ENCODE measurements around the gene CCDC110.

CCDC110 gene

DNA sequence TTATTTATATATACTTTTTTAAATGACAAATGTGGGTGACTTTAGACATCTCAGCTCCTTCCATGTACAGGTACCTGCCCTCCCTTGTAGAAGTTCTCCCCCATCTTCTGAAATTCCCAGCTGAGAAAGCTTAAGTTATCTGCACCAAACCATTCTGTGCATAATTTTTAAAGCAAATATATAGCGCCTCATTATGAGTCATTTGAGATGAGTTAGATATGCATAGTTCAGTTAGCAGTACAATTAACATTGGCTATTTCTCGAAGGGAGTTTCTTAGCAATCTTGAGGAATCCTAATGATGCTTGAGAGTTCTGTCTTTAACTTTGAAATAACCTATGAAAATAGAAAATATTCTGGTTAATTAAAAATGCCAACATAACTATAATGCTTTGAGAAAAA lies 26.3 kb downstream of the CCDC110 start:
- Histone ChIP-seq H3K4me3 (ENCODE audit: low read length) (no peak overlapping the region), H3K9ac (ENCODE audit: low read length) (no peak overlapping the region), H3K79me2 (ENCODE audit: low read length) (no peaks in the 10 kb centered on the region), H3F3A (ENCODE audit: insufficient read depth, low read length) (no peaks in the 10 kb centered on the region), H3K27me3 (replicated peaks; ENCODE audit: insufficient read depth, low read length) (no peaks in the 10 kb centered on the region), H3K9me3 (replicated peaks; ENCODE audit: insufficient read depth, low read length) (no peaks in the 10 kb centered on the region), H2AFZ (ENCODE audit: low read length) (no peak overlapping the region), H3K4me2 (ENCODE audit: low read depth, low read length) (no peak overlapping the region), H4K20me1 (ENCODE audit: insufficient read depth, low read length) (no peaks in the 10 kb centered on the region), H3K4me1 (ENCODE audit: low read length) (no peaks in the 10 kb centered on the region), H3K27ac (ENCODE audit: low read length) (no peak overlapping the region), H3K9me2 (replicated peaks; ENCODE audit: insufficient read depth, low read length) (no peaks in the 10 kb centered on the region), H3K36me3 (replicated peaks; ENCODE audit: insufficient read depth, low read length) (no peaks in the 10 kb centered on the region)
- DNase-seq, result no peak
- no peak for TF ChIP-seq EZH2 (optimal IDR thresholded peaks at IDR 0.05; ENCODE audit: low read depth, low read length)

GRCh38 chr4:185441479-185441878 lies 30.1 kb downstream of the CCDC110 start:
- no peaks in the 10 kb centered on the region for H3K4me1 ChIP-seq (ENCODE audit: low read length)
- H3K9ac ChIP-seq (ENCODE audit: low read length), result no peak overlapping the region
- H3K27ac ChIP-seq (ENCODE audit: low read length), result no peak overlapping the region
- H3K27me3 ChIP-seq (replicated peaks; ENCODE audit: insufficient read depth, low read length), result no peaks in the 10 kb centered on the region
- H3K4me2 ChIP-seq (ENCODE audit: low read depth, low read length), result no peak overlapping the region
- TF ChIP-seq EZH2 (optimal IDR thresholded peaks at IDR 0.05; ENCODE audit: low read depth, low read length) (no peak), EZH2phosphoT487 (IDR thresholded peaks at IDR 0.05; ENCODE audit: low read length) (no peak), CTCF (IDR thresholded peaks at IDR 0.05; ENCODE audit: low read length) (no peak)
- H3K9me2 ChIP-seq (replicated peaks; ENCODE audit: insufficient read depth, low read length), result no peaks in the 10 kb centered on the region
- DNase-seq, result no peak
- H4K20me1 ChIP-seq (ENCODE audit: insufficient read depth, low read length), result no peaks in the 10 kb centered on the region
- H3K36me3 ChIP-seq (replicated peaks; ENCODE audit: insufficient read depth, low read length), result no peaks in the 10 kb centered on the region
- H3F3A ChIP-seq (ENCODE audit: insufficient read depth, low read length), result no peaks in the 10 kb centered on the region
- H2AFZ ChIP-seq (ENCODE audit: low read length), result no peak overlapping the region
- no peak overlapping the region for H3K4me3 ChIP-seq (ENCODE audit: low read length)
- no peaks in the 10 kb centered on the region for H3K79me2 ChIP-seq (ENCODE audit: low read length)
- no peaks in the 10 kb centered on the region for H3K9me3 ChIP-seq (replicated peaks; ENCODE audit: insufficient read depth, low read length)

GRCh38 chr4:185437809-185438208 lies 33.7 kb downstream of the CCDC110 start:
- Histone ChIP-seq H3K4me3 (ENCODE audit: low read length) (no peak overlapping the region), H3K27me3 (replicated peaks; ENCODE audit: insufficient read depth, low read length) (no peaks in the 10 kb centered on the region), H3K4me2 (ENCODE audit: low read depth, low read length) (no peak overlapping the region), H3K9me2 (replicated peaks; ENCODE audit: insufficient read depth, low read length) (no peaks in the 10 kb centered on the region), H3K27ac (ENCODE audit: low read length) (no peak overlapping the region), H3K4me1 (ENCODE audit: low read length) (no peaks in the 10 kb centered on the region), H3F3A (ENCODE audit: insufficient read depth, low read length) (no peaks in the 10 kb centered on the region), H2AFZ (ENCODE audit: low read length) (no peak overlapping the region), H4K20me1 (ENCODE audit: insufficient read depth, low read length) (no peaks in the 10 kb centered on the region), H3K79me2 (ENCODE audit: low read length) (no peaks in the 10 kb centered on the region), H3K36me3 (replicated peaks; ENCODE audit: insufficient read depth, low read length) (no peaks in the 10 kb centered on the region), H3K9ac (ENCODE audit: low read length) (no peak overlapping the region), H3K9me3 (replicated peaks; ENCODE audit: insufficient read depth, low read length) (no peaks in the 10 kb centered on the region)
- DNase-seq, result no peak
- TF ChIP-seq EZH2 (optimal IDR thresholded peaks at IDR 0.05; ENCODE audit: low read depth, low read length), result no peak
- TF ChIP-seq EZH2phosphoT487 (IDR thresholded peaks at IDR 0.05; ENCODE audit: low read length), result no peak
- no peak for TF ChIP-seq CTCF (IDR thresholded peaks at IDR 0.05; ENCODE audit: low read length)

DNA sequence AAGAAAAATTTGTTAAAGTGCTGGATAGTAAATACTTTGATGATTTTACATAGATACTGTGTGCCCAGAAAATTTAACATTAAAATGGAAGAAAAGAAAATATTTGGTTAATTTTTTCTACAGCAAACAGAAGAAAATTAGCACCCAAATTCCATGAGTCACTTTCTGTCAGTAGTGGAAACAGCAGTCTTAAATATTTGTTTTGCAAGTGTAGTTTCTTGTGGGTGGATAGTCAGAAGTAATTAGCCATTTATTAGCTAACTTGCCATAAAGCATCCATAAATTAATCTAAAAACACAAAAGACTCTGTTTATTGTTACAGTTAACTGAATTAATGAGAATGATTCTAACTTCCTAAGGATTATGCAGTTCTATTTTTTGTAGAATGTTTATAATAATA lies 36.1 kb downstream of the CCDC110 start:
- Histone ChIP-seq H3K36me3 (replicated peaks; ENCODE audit: insufficient read depth, low read length) (no peaks in the 10 kb centered on the region), H3K9ac (ENCODE audit: low read length) (no peak overlapping the region), H3K9me3 (replicated peaks; ENCODE audit: insufficient read depth, low read length) (no peaks in the 10 kb centered on the region), H3F3A (ENCODE audit: insufficient read depth, low read length) (no peaks in the 10 kb centered on the region), H3K4me1 (ENCODE audit: low read length) (no peaks in the 10 kb centered on the region), H3K79me2 (ENCODE audit: low read length) (no peaks in the 10 kb centered on the region), H3K9me2 (replicated peaks; ENCODE audit: insufficient read depth, low read length) (no peaks in the 10 kb centered on the region), H2AFZ (ENCODE audit: low read length) (no peak overlapping the region), H3K27ac (ENCODE audit: low read length) (no peak overlapping the region), H3K4me3 (ENCODE audit: low read length) (no peak overlapping the region), H3K4me2 (ENCODE audit: low read depth, low read length) (no peak overlapping the region), H4K20me1 (ENCODE audit: insufficient read depth, low read length) (no peaks in the 10 kb centered on the region), H3K27me3 (replicated peaks; ENCODE audit: insufficient read depth, low read length) (no peaks in the 10 kb centered on the region)
- no peak for DNase-seq
- TF ChIP-seq EZH2 (optimal IDR thresholded peaks at IDR 0.05; ENCODE audit: low read depth, low read length), result no peak
- TF ChIP-seq EZH2phosphoT487 (IDR thresholded peaks at IDR 0.05; ENCODE audit: low read length), result no peak
- no peak for TF ChIP-seq CTCF (IDR thresholded peaks at IDR 0.05; ENCODE audit: low read length)
